ENCODE results near the gene HOXA5.

DNA sequence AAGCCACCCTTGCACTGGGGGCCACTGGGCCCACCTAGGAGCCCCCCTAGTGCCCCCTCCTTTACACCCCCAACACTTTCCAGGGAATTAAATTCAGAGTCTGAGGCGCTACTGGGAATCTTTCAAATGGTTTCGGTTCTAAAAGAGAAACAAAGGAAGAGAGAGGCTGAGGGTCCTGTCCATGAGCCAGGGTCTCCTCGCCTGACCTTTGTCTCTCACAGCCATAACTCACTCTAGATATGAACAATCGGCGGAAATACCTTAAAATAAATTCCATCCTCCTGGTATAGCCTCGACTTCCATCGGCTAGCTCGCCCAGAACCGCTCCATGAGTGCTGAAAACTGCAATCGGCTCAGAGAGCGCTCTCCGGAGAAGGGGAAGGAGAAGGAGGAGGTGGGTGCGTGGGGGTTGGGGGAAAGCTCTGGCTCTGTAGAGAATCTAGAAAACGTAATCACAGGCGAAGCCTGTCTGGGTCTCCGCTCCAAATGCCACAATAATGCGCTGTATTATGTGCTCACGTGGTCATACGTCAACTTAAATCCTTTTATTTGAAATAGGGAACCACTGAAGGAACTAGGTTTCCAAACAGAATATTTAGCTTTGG is 25.5 kb downstream of the HOXA5 start:
- TF ChIP-seq, protein P1, sequence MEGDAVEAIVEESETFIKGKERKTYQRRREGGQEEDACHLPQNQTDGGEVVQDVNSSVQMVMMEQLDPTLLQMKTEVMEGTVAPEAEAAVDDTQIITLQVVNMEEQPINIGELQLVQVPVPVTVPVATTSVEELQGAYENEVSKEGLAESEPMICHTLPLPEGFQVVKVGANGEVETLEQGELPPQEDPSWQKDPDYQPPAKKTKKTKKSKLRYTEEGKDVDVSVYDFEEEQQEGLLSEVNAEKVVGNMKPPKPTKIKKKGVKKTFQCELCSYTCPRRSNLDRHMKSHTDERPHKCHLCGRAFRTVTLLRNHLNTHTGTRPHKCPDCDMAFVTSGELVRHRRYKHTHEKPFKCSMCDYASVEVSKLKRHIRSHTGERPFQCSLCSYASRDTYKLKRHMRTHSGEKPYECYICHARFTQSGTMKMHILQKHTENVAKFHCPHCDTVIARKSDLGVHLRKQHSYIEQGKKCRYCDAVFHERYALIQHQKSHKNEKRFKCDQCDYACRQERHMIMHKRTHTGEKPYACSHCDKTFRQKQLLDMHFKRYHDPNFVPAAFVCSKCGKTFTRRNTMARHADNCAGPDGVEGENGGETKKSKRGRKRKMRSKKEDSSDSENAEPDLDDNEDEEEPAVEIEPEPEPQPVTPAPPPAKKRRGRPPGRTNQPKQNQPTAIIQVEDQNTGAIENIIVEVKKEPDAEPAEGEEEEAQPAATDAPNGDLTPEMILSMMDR (IDR thresholded peaks at IDR 0.05) = no peak
- TF ChIP-seq EP300 (IDR thresholded peaks at IDR 0.05) (no peak), POLR2A (IDR thresholded peaks at IDR 0.05; ENCODE audit: low read depth) (no peak)

Data from esophagus muscularis mucosa (tissue), 4 donors.